ENCODE results near the gene ZSCAN22. TPM values are rescaled to one million over a fixed set of nuclear protein-coding genes. Genes with fewer than 3 reads are reported as not detected.
A peak's percentile ranks its signal among the peaks of the same experiment; 100 is the strongest.

Gene ZSCAN22
- total and polyA plus RNA-seq, 11 donors, result 0.65 to 3.1 (median 1.9) TPM

GRCh38 chr19:58300620-58301019 is 26.2 kb upstream of the ZSCAN22 start:
- Histone ChIP-seq H3K4me1 (peaks cover 0 to 7% (median 0%) of the 10 kb centered on the region in 12 donors), H3K27me3 (no peaks in the 10 kb centered on the region), H3K4me3 (no peak overlapping the region), H3K9me3 (peaks cover 0 to 22% (median 0%) of the 10 kb centered on the region in 12 donors), H3K36me3 (peaks cover 0 to 60% (median 38%) of the 10 kb centered on the region in 9 donors), H3K27ac (no peak overlapping the region)
- WGBS, 4 donors, result 91 to 95% (median 94%) methylated on average over 7 of the region's 7 CpGs
- TF ChIP-seq CTCF (IDR thresholded peaks at IDR 0.05) (no peak), POLR2A (IDR thresholded peaks at IDR 0.05) (no peak)
- no peak for DNase-seq
- no peak for ATAC-seq
- intact Hi-C loops (cut with DNase I), result no loop called here

GRCh38 chr19:58304255-58304654 is 22.5 kb upstream of the ZSCAN22 start:
- ATAC-seq (no peak), DNase-seq (no peak)
- Histone ChIP-seq H3K27ac (peak overlapping the region in 9 of 12 donors; percentile 83 to 94 (median 89)), H3K4me1 (peaks cover 0 to 23% (median 13%) of the 10 kb centered on the region in 12 donors), H3K4me3 (peak overlapping the region in 7 of 12 donors; percentile 75 to 88 (median 83)), H3K9me3 (no peaks in the 10 kb centered on the region), H3K36me3 (peaks cover 0 to 56% (median 41%) of the 10 kb centered on the region in 9 donors), H3K27me3 (no peaks in the 10 kb centered on the region)
- intact Hi-C loops (cut with DNase I), result loop anchor here in 2 of 10 donors (2.0 kb wide), 2 partner anchors 25 to 75 kb away; partner anchors contain the start of genes ZNF8 (in 2 of the 2) and ZNF544 (in 1 of the 2)
- 82 to 87% (median 85%) methylated on average over 7 of the region's 7 CpGs for WGBS, 4 donors
- TF ChIP-seq CTCF (IDR thresholded peaks at IDR 0.05) (no peak), POLR2A (IDR thresholded peaks at IDR 0.05) (no peak)

- WGBS, 4 donors, result 17 to 25% (median 20%) methylated on average over 7 of the region's 7 CpGs
- no peak for TF ChIP-seq POLR2A (IDR thresholded peaks at IDR 0.05)
- TF ChIP-seq CTCF (IDR thresholded peaks at IDR 0.05), result no peak
- peak overlapping the region; percentile 76 to 94 (median 88) for H3K27ac ChIP-seq
Measured at GRCh38 chr19:58304748-58305064, 22.1 kb upstream of the ZSCAN22 start.

GRCh38 chr19:58305065-58305931 is 21.5 kb upstream of the ZSCAN22 start, which contains the start of gene ERVK3-1:
Gene ERVK3-1, plus strand, starts transcription at chr19:58305377. Its CDS starts 6,792 bp downstream, at chr19:58312169.
- WGBS, 4 donors, result 1% methylated on average over 55 of the region's 55 CpGs
- Histone ChIP-seq H3K27ac (peak within 1 kb of the TSS; percentile 76 to 94 (median 88)), H3K4me3 (peak within 1 kb of the TSS; percentile 50 to 94 (median 82)), H3K9me3 (no peaks in the 10 kb centered on the region), H3K27me3 (no peaks in the 10 kb centered on the region), H3K4me1 (peaks cover 0 to 23% (median 13%) of the 10 kb centered on the region in 12 donors), H3K36me3 (peaks cover 0 to 57% (median 44%) of the 10 kb centered on the region in 9 donors)
- TF ChIP-seq POLR2A (IDR thresholded peaks at IDR 0.05), result peak; percentile 7 to 87
- peak in 6 of 12 donors; percentile 10 to 38 (median 16) for TF ChIP-seq CTCF (IDR thresholded peaks at IDR 0.05)
- ATAC-seq, result peak; percentile 99 to 100 (median 100)
- DNase-seq, result peak; percentile 96 to 98 (median 98)
- intact Hi-C loops (cut with DNase I), result loop anchor here in 7 of 10 donors (2.0 to 5.0 kb wide), 4 partner anchors 26 to 123 kb away; partner anchors contain the start of genes ZNF274 (in 4 of the 7), ZNF544 (in 4 of the 7) and ZNF8 (in 2 of the 7)

More at GRCh38 chr19:58304748-58305064, 22.1 kb upstream of the ZSCAN22 start:
- Histone ChIP-seq H3K4me3 (peak overlapping the region in 11 of 12 donors; percentile 75 to 94 (median 83)), H3K36me3 (peaks cover 0 to 59% (median 46%) of the 10 kb centered on the region in 9 donors), H3K4me1 (peaks cover 0 to 23% (median 13%) of the 10 kb centered on the region in 12 donors), H3K27me3 (no peaks in the 10 kb centered on the region), H3K9me3 (no peaks in the 10 kb centered on the region)
- intact Hi-C loops (cut with DNase I), result loop anchor here in 7 of 10 donors (2.0 to 5.0 kb wide), 4 partner anchors 26 to 122 kb away; partner anchors contain the start of genes ZNF274 (in 4 of the 7), ZNF544 (in 4 of the 7) and ZNF8 (in 2 of the 7)
- ATAC-seq (peak in 2 of 4 donors; percentile 3 to 5), DNase-seq (no peak)

All from heart left ventricle (tissue), 16 donors.